GM19397 (cell line): Measurements from ENCODE around the gene PYGM.

Source experiments
- ATAC-seq: cut with Tn5 transposase; IDR thresholded peaks from one replicate; pipeline ENCODE4 v1.9.1; 2021; ENCODE audit warnings: mild to moderate bottlenecking, moderate library complexity; ENCODE audit not compliant: unreplicated experiment

The PYGM gene

GRCh38 chr11:64791781-64792291 is 32.1 kb upstream of the PYGM start:
- no peak for ATAC-seq

- ATAC-seq: no peak
These were observed 30.7 kb upstream of the PYGM start for GRCh38 chr11:64790205-64791095.

GRCh38 chr11:64789331-64790204 is 29.8 kb upstream of the PYGM start:
- no peak for ATAC-seq

GRCh38 chr11:64788321-64789215 is 28.8 kb upstream of the PYGM start:
- ATAC-seq: no peak

- ATAC-seq: no peak
These were observed 27.9 kb upstream of the PYGM start for GRCh38 chr11:64787526-64788320.

- no peak for ATAC-seq
These were observed 26.5 kb upstream of the PYGM start for GRCh38 chr11:64786308-64786707.

GRCh38 chr11:64784813-64785581 is 25.2 kb upstream of the PYGM start:
- ATAC-seq: no peak

GRCh38 chr11:64778473-64779298 is 18.9 kb upstream of the PYGM start, which contains the start of gene SF1:
Gene SF1 (minus strand): TSS chr11:64778542. CDS start chr11:64778392, 150 bp downstream.
- ATAC-seq: peak; percentile 74

- ATAC-seq: no peak
These were observed 18.4 kb upstream of the PYGM start for GRCh38 chr11:64778223-64778472.

- peak; percentile 29 for ATAC-seq
These were observed 17.9 kb upstream of the PYGM start for GRCh38 chr11:64777449-64778222.

- no peak for ATAC-seq
These were observed 17.1 kb upstream of the PYGM start for GRCh38 chr11:64776875-64777274.

- no peak for ATAC-seq
These were observed 16.7 kb upstream of the PYGM start for GRCh38 chr11:64776425-64776824.

GRCh38 chr11:64774144-64774543 is 14.4 kb upstream of the PYGM start:
- no peak for ATAC-seq

- ATAC-seq: no peak
These were observed 12.7 kb upstream of the PYGM start for GRCh38 chr11:64772303-64773018.

GRCh38 chr11:64771861-64772260 is 12.1 kb upstream of the PYGM start:
- no peak for ATAC-seq

- no peak for ATAC-seq
These were observed 10.3 kb upstream of the PYGM start for GRCh38 chr11:64770120-64770519.

GRCh38 chr11:64769283-64769682 is 9.5 kb upstream of the PYGM start:
- no peak for ATAC-seq
